Natural killer cell (primary cell): ENCODE data around the gene FGF2. TPM values are rescaled to one million over a fixed set of nuclear protein-coding genes. Genes with fewer than 3 reads are reported as not detected.

ENCODE experiments used
- ATAC-seq, 3 donors: fragments of 150-1000 bp in 2 of 3; fragments of 200-7000 bp in 1 of 3; cut with Tn5 transposase; 1 replicate in 1 of 3; 2 replicates in 2 of 3; pipeline ENCODE4 v1.10.0; 2021; ENCODE audit warnings: mild to moderate bottlenecking in 2 of 3, moderate library complexity in 2 of 3
- DNase-seq, 2 donors: peaks; one replicate each; pipeline versions ENCODE4 v3.0.0 to v3.0.0-alpha.2; 2013 to 2021; ENCODE audit warnings: mixed read lengths in 1 of 2
- H3K27ac ChIP-seq: one replicate; pipeline ENCODE4 v1.5.1; 2013; ENCODE audit warnings: mild to moderate bottlenecking, low read length
- H3K27me3 ChIP-seq: one replicate; pipeline ENCODE4 v1.6.1; 2013; ENCODE audit warnings: low read length; ENCODE audit not compliant: control insufficient read depth, insufficient read depth
- H3K36me3 ChIP-seq: one replicate; pipeline ENCODE4 v1.6.1; 2013; ENCODE audit warnings: low read length; ENCODE audit not compliant: control insufficient read depth, insufficient read depth
- H3K4me1 ChIP-seq: one replicate; pipeline ENCODE4 v1.6.1; 2013; ENCODE audit warnings: low read length; ENCODE audit not compliant: control insufficient read depth, insufficient read depth
- H3K4me3 ChIP-seq: one replicate; pipeline ENCODE4 v1.5.1; 2013; ENCODE audit warnings: low read length
- H3K9me3 ChIP-seq: one replicate; pipeline ENCODE4 v1.6.1; 2013; ENCODE audit warnings: low read length; ENCODE audit not compliant: control insufficient read depth, insufficient read depth
- H3K27ac Mint-ChIP-seq, 2 donors: one replicate each; pipeline ENCODE4 v1.8.0; 2022; ENCODE audit warnings: mild to moderate bottlenecking in 2 of 2, mixed read lengths in 2 of 2, moderate library complexity in 1 of 2
- H3K27me3 Mint-ChIP-seq, 2 donors: one replicate each; pipeline ENCODE4 v1.8.0; 2022; ENCODE audit warnings: low read depth in 2 of 2, mixed read lengths in 2 of 2
- H3K36me3 Mint-ChIP-seq: one replicate; pipeline ENCODE4 v1.8.0; 2022; ENCODE audit warnings: mixed read lengths
- H3K4me1 Mint-ChIP-seq, 2 donors: one replicate each; pipeline ENCODE4 v1.8.0; 2022; ENCODE audit warnings: mixed read lengths in 2 of 2
- H3K4me3 Mint-ChIP-seq: one replicate; pipeline ENCODE4 v1.8.0; 2022; ENCODE audit warnings: mild to moderate bottlenecking, moderate library complexity, mixed read lengths
- H3K9me3 Mint-ChIP-seq, 2 donors: one replicate each; pipeline ENCODE4 v1.8.0; 2022; ENCODE audit warnings: mixed read lengths in 2 of 2
- CTCF ChIP-seq: fragments of 200-600 bp; IDR thresholded peaks from one replicate; pipeline ENCODE4 v1.8.0; 2022; ENCODE audit warnings: antibody characterized with exemption
- WGBS: methylation state at CpG from one replicate; pipeline ENCODE4 v1.1.7; 2013; ENCODE audit warnings: missing lambda C conversion rate; ENCODE audit not compliant: insufficient coverage; 5-methylcytosine and 5-hydroxymethylcytosine counted together
- intact Hi-C: fragments of 100-400 bp; cut with micrococcal nuclease; formaldehyde crosslinking; loops from one replicate; pipeline ENCODE4 v1.14.2; 2022
- total RNA-seq, 4 donors: library from RNA; stranded (reverse); fragments of 120-200 nt in 1 of 4; gene quantifications; one replicate each; pipeline versions ENCODE4 v1.2.3 to v1.2.4, GENCODE V29; 2013 to 2022

FGF2 gene
- total RNA-seq, 3 donors from 2014 or later (not counting 1 experiment from before 2014, with no cell fraction given) = not detected

GRCh38 chr4:122884499-122884898 lies 57.9 kb downstream of the FGF2 start:
- DNase-seq (no peak), ATAC-seq (no peak)
- peaks cover 0 to 5% of the 10 kb centered on the region in 2 donors for H3K27me3 Mint-ChIP-seq
- no peaks in the 10 kb centered on the region for H3K4me1 Mint-ChIP-seq
- H3K27ac Mint-ChIP-seq = no peak overlapping the region
- TF ChIP-seq CTCF = no peak
- Histone ChIP-seq H3K36me3 (no peaks in the 10 kb centered on the region), H3K27ac (no peak overlapping the region), H3K4me3 (no peak overlapping the region), H3K27me3 (no peaks in the 10 kb centered on the region), H3K9me3 (peaks cover 4% of the 10 kb centered on the region), H3K4me1 (no peaks in the 10 kb centered on the region)
- H3K9me3 Mint-ChIP-seq = peaks cover 0 to under 1% of the 10 kb centered on the region in 2 donors
- intact Hi-C loops = no loop called here
- 94% methylated on average over 1 of the region's 1 CpG for WGBS
- no peaks in the 10 kb centered on the region for H3K36me3 Mint-ChIP-seq
- no peak overlapping the region for H3K4me3 Mint-ChIP-seq

- H3K4me3 Mint-ChIP-seq = no peak overlapping the region
These were observed 63.1 kb downstream of the FGF2 start for GRCh38 chr4:122889726-122890125.

GRCh38 chr4:122890147-122890795 lies 63.6 kb downstream of the FGF2 start:
- Mint-ChIP-seq H3K9me3 (no peaks in the 10 kb centered on the region), H3K27ac (no peak overlapping the region), H3K4me3 (no peak overlapping the region), H3K27me3 (no peaks in the 10 kb centered on the region), H3K4me1 (no peaks in the 10 kb centered on the region), H3K36me3 (no peaks in the 10 kb centered on the region)
- no CpG with 5 or more reads among the region's 2 CpGs for WGBS
- no peaks in the 10 kb centered on the region for H3K36me3 ChIP-seq
- H3K9me3 ChIP-seq = no peaks in the 10 kb centered on the region
- no peaks in the 10 kb centered on the region for H3K27me3 ChIP-seq
- intact Hi-C loops = no loop called here
- TF ChIP-seq CTCF = no peak
- H3K4me3 ChIP-seq = no peak overlapping the region
- H3K4me1 ChIP-seq = no peaks in the 10 kb centered on the region
- ATAC-seq = no peak
- no peak overlapping the region for H3K27ac ChIP-seq
- no peak for DNase-seq

More at GRCh38 chr4:122889726-122890125, 63.1 kb downstream of the FGF2 start:
- Histone ChIP-seq H3K27me3 (no peaks in the 10 kb centered on the region), H3K9me3 (no peaks in the 10 kb centered on the region), H3K4me1 (no peaks in the 10 kb centered on the region), H3K36me3 (no peaks in the 10 kb centered on the region), H3K4me3 (no peak overlapping the region), H3K27ac (no peak overlapping the region)
- H3K27ac Mint-ChIP-seq = no peak overlapping the region
- H3K36me3 Mint-ChIP-seq = no peaks in the 10 kb centered on the region
- no peaks in the 10 kb centered on the region for H3K4me1 Mint-ChIP-seq
- intact Hi-C loops = no loop called here
- 91% methylated on average over 1 of the region's 1 CpG for WGBS
- H3K27me3 Mint-ChIP-seq = no peaks in the 10 kb centered on the region
- TF ChIP-seq CTCF = no peak
- H3K9me3 Mint-ChIP-seq = no peaks in the 10 kb centered on the region
- DNase-seq = no peak
- ATAC-seq = no peak

- no peak overlapping the region for H3K27ac Mint-ChIP-seq
- Histone ChIP-seq H3K27me3 (no peaks in the 10 kb centered on the region), H3K4me3 (no peak overlapping the region), H3K36me3 (no peaks in the 10 kb centered on the region), H3K4me1 (no peaks in the 10 kb centered on the region), H3K9me3 (no peaks in the 10 kb centered on the region), H3K27ac (no peak overlapping the region)
- no peaks in the 10 kb centered on the region for H3K27me3 Mint-ChIP-seq
- ATAC-seq (no peak), DNase-seq (no peak)
- H3K4me1 Mint-ChIP-seq = peaks cover 6% of the 10 kb centered on the region in 2 donors
- 100% methylated on average over 3 of the region's 3 CpGs for WGBS
- H3K36me3 Mint-ChIP-seq = no peaks in the 10 kb centered on the region
- no peaks in the 10 kb centered on the region for H3K9me3 Mint-ChIP-seq
- TF ChIP-seq CTCF = no peak
- no peak overlapping the region for H3K4me3 Mint-ChIP-seq
- intact Hi-C loops = no loop called here
These were observed 68.2 kb downstream of the FGF2 start for GRCh38 chr4:122894827-122895226.
